ENCODE data around the gene ARHGAP23. TPM values are rescaled to one million over a fixed set of nuclear protein-coding genes. Genes with fewer than 3 reads are reported as not detected.

The ARHGAP23 gene
- total RNA-seq, 4 donors from 2014 or later: 13.0 to 40.8 (median 24.6) TPM

DNA sequence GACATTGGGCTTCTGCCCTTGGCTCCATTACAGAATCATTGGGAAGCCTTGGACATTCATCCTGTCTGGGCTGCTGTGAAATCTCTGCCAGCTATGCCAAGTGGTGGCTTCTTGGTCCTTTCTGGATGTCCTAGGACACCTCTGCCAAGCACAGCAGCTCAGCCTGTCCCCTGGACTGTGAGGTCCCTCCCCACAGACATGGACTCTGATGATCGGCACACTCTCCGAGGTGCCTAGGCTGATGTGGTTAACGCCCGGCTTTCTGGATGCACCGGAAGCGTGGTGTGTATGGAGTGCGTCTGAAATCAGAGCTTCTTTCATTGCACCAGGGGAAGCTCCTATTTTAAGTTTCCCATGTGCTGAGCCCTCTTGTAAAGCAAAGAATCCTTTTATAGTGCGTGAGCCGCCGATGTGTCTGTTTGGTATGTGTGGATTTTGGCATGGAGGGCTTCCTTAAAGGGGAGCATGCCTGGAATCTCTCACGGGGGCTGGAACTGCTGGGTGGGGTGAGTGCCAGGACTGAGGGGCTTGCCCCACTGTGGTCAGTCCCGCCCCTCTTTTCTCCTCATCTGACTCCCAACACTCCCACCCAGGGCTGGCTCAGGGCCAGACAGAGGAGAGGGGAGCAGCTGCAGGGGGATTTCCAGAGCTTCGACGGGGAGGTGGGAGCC lies 7.0 kb upstream of the ARHGAP23 start:
- DNase-seq: no peak
- intact Hi-C loops (cut with DNase I): loop anchor here (10.0 kb wide), 2 partner anchors 53 to 163 kb away; no protein-coding TSS in a partner anchor

GRCh38 chr17:38421871-38422827 lies 6.1 kb upstream of the ARHGAP23 start:
- Histone ChIP-seq H3K27me3 (peaks cover 4% of the 10 kb centered on the region), H3K4me3 (replicated peaks in 1 of 3) (no peak overlapping the region), H3K4me1 (peaks cover 0 to 17% of the 10 kb centered on the region in 2 donors), H3K9me3 (no peaks in the 10 kb centered on the region), H3K36me3 (no peaks in the 10 kb centered on the region), H3K27ac (no peak overlapping the region)
- TF ChIP-seq POLR2A (IDR thresholded peaks at IDR 0.05): no peak
- TF ChIP-seq, protein P1, sequence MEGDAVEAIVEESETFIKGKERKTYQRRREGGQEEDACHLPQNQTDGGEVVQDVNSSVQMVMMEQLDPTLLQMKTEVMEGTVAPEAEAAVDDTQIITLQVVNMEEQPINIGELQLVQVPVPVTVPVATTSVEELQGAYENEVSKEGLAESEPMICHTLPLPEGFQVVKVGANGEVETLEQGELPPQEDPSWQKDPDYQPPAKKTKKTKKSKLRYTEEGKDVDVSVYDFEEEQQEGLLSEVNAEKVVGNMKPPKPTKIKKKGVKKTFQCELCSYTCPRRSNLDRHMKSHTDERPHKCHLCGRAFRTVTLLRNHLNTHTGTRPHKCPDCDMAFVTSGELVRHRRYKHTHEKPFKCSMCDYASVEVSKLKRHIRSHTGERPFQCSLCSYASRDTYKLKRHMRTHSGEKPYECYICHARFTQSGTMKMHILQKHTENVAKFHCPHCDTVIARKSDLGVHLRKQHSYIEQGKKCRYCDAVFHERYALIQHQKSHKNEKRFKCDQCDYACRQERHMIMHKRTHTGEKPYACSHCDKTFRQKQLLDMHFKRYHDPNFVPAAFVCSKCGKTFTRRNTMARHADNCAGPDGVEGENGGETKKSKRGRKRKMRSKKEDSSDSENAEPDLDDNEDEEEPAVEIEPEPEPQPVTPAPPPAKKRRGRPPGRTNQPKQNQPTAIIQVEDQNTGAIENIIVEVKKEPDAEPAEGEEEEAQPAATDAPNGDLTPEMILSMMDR (IDR thresholded peaks at IDR 0.05): no peak
- no peak for DNase-seq
- WGBS, 2 donors: 67 to 75% methylated on average over 13 to 15 of the region's 17 CpGs
- intact Hi-C loops (cut with DNase I): loop anchor here (10.0 kb wide), 2 partner anchors 53 to 163 kb away; no protein-coding TSS in a partner anchor

More for the DNA sequence above, 7.0 kb upstream of the ARHGAP23 start:
- Histone ChIP-seq H3K36me3 (no peaks in the 10 kb centered on the region), H3K27me3 (peaks cover 4% of the 10 kb centered on the region), H3K4me1 (peaks cover 0 to 11% of the 10 kb centered on the region in 2 donors), H3K4me3 (replicated peaks in 1 of 3) (no peak overlapping the region), H3K9me3 (no peaks in the 10 kb centered on the region), H3K27ac (no peak overlapping the region)
- 29 to 33% methylated on average over 13 of the region's 14 CpGs for WGBS, 2 donors
- TF ChIP-seq POLR2A (IDR thresholded peaks at IDR 0.05): no peak
- TF ChIP-seq, protein P1 (IDR thresholded peaks at IDR 0.05): no peak

DNA sequence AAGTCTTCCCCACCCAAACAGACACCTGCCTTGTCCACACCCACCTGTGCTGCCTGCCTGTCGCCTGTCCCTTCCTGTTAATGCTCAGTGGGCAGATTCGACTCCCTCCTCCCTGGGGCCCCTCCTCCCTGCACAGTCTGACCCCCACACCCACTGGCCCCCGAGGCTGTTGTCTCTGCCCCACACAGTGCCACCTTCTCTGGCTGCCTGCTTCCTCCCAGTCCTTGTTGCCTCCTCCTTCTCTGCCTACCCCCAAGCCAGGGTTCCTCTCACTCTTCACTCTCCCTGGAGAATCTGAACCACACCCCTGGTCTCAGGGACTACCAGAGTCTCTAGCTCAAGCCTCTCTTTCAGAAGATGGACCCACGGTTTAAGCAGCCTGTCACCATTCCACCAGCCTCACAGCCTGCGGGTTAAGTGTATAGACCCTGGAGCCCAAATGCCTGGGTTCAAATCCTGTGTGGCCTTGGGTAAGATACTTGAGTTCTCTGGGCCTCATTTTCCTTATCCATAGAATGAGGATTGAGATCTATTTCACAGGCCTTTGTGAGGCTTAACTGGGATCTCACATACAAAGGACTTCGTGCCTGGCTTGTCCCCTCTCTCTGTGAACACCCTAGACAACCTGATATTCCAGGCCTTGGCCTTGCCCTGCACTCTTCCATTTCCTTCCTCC lies 3.8 kb upstream of the ARHGAP23 start:
- H3K27me3 ChIP-seq: peaks cover 4% of the 10 kb centered on the region
- peak overlapping the region in 1 of 3 donors; percentile 11 for H3K27ac ChIP-seq
- no peak for DNase-seq
- intact Hi-C loops (cut with DNase I): loop anchor here (10.0 kb wide), 2 partner anchors 50 to 160 kb away; no protein-coding TSS in a partner anchor
- TF ChIP-seq, protein P1 (IDR thresholded peaks at IDR 0.05): no peak
- H3K9me3 ChIP-seq: no peaks in the 10 kb centered on the region
- WGBS, 2 donors: 79 to 80% methylated on average over 6 of the region's 6 CpGs
- H3K36me3 ChIP-seq: no peaks in the 10 kb centered on the region
- H3K4me1 ChIP-seq: peaks cover 8 to 22% of the 10 kb centered on the region in 2 donors
- no peak overlapping the region for H3K4me3 ChIP-seq (replicated peaks in 1 of 3)

DNA sequence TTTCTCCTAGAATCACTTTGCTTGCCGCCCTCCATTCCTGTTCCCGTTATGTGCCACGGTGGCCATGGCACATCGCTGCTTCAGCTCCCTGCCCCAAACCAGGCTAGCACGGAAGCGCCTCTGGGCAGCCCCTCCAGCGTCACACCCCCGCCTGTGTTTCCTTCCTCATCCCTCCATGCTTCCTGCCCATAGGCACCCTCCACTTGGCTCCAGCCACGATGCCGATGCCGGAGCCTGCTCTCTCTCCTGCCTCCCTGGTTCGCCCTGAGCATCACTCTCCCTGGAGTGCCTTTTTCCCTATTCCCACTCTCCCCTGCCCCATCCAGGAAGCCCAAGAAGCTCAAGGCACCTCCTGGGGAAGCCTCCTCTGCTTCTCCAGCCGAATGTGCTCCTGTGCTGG lies 3.2 kb upstream of the ARHGAP23 start:
- Histone ChIP-seq H3K36me3 (no peaks in the 10 kb centered on the region), H3K9me3 (no peaks in the 10 kb centered on the region), H3K27ac (peak overlapping the region in 2 of 3 donors; percentile 11 to 32), H3K4me3 (replicated peaks in 1 of 3) (no peak overlapping the region), H3K4me1 (peaks cover 8 to 25% of the 10 kb centered on the region in 2 donors), H3K27me3 (peaks cover 4% of the 10 kb centered on the region)
- TF ChIP-seq POLR2A (IDR thresholded peaks at IDR 0.05): no peak
- TF ChIP-seq, protein P1 (IDR thresholded peaks at IDR 0.05): no peak
- intact Hi-C loops (cut with DNase I): loop anchor here (10.0 kb wide), 2 partner anchors 50 to 160 kb away; no protein-coding TSS in a partner anchor
- no peak for DNase-seq
- WGBS, 2 donors: 69 to 77% methylated on average over 13 of the region's 13 CpGs

Measured in thyroid gland (tissue), 4 donors.